Brain pericyte (primary cell): ENCODE data around the gene SP140.
"Not testable (repeated sequence)": the region's sequence is repeated elsewhere in the genome, so short reads cannot be mapped to it uniquely, and the experiment has no call there.

ENCODE experiments used
- DNase-seq: peaks from one replicate; pipeline ENCODE4 v3.0.0-alpha.2; 2012; ENCODE audit warnings: low read depth, low spot score

Gene SP140

DNA sequence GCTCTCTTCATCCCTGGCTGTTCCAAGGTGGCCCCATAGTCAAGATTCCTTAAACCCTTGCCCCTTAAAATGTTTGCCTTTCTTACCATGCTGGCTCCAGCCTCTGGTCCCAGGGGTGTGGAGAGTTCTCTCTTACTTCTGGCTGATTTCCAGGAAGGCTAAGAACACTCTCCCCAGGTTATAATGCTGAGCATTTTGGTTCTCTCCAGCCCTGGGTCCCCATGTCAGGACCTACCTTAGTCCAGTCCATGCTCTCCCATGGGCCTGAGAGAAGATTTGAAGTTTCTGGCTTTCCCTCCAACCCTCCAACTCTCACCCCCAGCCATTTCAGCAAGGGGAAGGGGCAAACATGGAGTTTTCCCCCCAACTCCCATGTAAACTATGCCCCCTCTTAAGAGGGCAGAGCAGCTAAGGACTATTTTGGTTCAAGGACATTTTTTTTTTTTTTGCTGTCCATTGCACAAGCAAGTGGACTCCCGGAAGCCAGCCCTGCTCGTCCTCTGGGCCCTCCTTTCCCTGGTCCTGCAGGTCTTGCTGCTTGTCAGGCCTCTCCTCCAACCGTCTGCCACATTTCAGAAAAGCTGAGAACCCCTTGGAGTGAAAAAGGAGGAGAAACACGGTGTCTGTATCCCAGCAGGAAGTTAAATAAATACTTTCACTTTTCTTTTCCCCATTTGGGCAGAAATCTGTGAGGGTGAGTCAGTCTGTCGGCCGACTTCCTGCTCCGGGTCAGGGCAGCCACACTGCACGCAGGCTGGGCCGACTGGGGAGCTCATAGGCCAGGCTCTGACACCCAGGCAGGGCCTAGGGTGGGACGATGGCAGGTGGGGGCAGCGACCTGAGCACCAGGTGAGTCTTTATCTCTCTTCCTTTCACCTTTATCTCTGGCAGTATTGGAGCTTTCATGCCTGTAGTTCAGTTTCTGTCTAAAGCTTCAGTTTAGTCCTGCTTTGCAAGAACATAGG is 101.2 kb downstream of the SP140 start, which contains the start of gene SP140L:
Gene SP140L (plus strand): TSS at position 741 of the 965 bp plus-strand sequence. CDS start 77 bp downstream, at position 818.
- peak; percentile 34 for DNase-seq

- no peak for DNase-seq
Measured at GRCh38 chr2:230327418-230328154, 102.0 kb downstream of the SP140 start.

DNA sequence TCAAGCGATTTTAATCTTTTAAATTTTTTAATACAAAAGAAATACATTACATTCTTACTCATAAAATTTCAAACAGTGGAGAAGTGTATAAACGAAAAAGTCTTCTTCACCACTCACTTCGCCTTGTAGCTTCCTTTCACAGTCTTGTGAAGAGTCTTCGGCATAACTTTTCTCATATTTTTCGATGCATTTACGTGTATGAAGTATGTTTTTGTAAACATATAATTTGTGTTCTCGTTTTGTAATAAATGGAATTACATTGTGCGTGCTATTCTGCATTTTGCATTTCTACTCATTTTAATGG is 102.6 kb downstream of the SP140 start:
- DNase-seq = no peak

DNA sequence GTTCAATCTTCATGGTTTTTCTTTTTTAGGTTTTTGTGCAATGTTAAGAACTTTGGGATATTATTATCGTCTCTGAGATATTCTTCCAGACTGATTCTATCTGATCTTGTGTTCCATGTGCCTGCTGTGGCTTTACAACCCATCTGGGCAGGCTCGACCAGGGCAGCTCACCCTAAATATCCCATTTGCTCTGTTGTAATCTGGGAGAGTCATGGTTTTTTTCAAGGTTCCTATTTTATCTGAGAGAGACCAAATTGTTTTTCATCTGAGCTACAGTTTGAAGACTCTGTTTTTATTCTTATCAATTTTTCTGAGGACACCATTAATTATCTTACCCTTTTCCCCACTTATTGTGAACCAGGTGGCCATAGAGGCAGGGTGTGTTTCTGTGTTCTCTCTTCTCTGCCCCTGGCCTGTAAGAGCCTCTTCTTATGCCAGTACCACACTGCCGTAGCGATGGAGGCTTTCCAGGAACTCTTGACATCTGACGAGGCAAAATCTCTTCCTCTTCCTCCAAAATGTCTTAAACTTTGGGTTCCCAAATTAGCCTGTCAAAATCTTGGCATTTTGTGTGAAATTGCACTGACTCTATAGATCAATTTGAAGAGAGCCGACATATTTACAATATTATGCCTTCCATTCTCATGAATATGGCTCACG is 104.5 kb downstream of the SP140 start:
- no peak for DNase-seq

GRCh38 chr2:230330725-230331124 is 105.2 kb downstream of the SP140 start:
- no peak for DNase-seq

- DNase-seq = no peak
Measured at GRCh38 chr2:230335461-230335863, 109.9 kb downstream of the SP140 start.

DNA sequence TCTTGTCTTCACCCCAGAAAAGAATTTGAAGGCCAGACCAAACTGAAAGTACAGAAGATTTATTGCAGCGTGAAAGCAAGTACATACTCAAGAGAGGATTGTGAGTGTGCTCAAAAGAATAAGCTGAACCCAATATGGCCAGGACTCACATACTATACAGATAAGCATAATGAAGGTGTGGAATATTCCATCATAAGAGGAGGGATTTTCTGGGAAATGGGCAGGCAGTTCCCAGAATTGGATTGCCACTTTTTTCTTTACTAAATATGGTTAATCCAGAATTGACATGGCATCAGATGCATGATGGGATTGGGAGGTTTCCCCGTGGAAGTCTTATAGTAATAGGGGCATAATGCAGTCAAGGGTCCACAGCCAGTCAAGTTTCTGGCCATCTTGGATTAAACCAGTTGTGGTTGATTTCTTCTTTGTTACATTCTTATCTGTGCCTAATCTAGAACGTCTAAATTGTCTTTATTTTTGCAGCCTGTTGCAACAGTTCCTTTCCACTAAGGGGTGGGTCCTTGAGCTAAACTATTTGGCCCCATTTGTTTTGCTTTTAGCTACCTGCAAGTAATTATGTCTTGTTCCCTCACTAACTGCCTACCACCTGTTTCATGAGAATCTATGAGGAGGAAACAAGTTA is 110.4 kb downstream of the SP140 start:
- no peak for DNase-seq

DNA sequence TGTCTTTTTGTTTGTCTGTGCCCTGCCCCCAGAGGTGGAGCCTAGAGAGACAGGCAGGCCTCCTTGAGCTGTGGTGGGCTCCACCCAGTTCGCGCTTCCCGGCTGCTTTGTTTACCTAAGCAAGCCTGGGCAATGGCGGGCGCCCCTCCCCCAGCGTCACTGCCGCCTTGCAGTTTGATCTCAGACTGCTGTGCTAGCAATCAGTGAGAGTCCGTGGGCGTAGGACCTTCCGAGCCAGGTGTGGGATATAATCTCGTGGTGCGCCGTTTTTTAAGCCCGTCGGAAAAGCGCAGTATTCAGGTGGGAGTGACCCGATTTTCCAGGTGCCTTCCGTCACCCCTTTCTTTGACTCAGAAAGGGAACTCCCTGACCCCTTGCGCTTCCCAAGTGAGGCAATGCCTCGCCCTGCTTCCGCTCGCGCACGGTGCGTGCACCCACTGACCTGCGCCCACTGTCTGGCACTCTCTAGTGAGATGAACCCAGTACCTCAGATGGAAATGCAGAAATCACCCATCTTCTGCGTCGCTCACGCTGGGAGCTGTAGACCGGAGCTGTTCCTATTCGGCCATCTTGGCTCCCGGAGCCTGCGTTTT is 116.5 kb downstream of the SP140 start:
- not testable (repeated sequence) for DNase-seq

- not testable (repeated sequence) for DNase-seq
Measured at GRCh38 chr2:230343041-230343624, 117.6 kb downstream of the SP140 start.

DNA sequence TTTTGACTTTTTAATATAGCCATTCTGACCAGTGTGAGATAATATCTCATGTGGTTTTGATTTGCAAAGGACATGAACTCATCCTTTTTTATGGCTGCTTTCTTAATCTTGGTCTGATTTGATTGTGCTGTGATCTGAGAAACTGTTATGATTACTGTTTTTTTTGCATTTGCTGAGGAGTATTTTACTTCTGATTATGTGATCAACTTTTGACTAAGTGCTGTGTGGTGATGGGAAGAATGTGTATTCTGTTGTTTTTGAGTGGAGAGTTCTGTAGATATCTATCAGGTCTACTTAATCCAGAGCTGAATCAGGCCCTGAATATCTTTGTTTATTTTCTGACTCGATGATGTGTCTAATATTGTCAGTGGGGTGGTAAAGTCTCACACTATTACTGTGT is 118.2 kb downstream of the SP140 start:
- no peak for DNase-seq

DNA sequence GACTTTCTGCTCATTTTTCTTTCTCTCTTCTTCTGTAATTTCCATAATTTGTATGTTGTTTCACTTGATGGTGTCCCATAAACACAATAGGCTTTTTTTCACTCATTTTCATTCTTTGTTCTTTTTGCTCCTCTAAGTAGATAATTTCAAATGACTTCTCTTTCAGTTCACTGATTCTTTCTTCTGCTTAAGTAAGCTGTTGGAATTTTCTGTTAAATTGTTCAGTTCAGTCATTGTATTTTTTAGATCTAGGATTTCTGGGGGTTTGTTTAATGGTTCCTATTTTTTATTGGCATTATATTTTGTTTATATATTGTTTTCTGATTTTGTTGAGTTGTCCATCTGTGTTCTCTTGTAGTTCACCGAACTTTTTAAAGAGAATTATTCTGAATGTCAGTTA is 120.9 kb downstream of the SP140 start:
- no peak for DNase-seq

- DNase-seq = no peak
Measured at GRCh38 chr2:230346921-230347533, 121.5 kb downstream of the SP140 start.

GRCh38 chr2:230347659-230348305 is 122.2 kb downstream of the SP140 start:
- no peak for DNase-seq

DNA sequence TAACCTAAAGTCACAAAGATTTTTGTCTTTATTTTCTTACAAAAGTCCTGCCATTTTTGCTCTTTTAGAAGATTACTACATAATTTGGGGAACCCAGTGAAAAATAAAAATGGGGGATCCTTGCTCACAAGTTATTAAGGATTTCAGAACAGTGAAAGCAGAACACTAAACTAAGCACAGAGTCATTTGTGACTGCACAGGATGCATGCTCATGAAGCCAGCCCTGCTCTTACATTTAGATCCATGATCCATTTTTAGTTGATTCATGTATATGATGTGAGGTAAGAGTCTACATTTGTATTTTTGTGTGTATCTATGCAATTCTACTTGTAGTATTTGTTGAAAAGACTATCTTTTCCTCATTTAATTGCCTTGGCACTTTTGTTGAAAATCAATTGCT is 123.3 kb downstream of the SP140 start:
- no peak for DNase-seq

DNA sequence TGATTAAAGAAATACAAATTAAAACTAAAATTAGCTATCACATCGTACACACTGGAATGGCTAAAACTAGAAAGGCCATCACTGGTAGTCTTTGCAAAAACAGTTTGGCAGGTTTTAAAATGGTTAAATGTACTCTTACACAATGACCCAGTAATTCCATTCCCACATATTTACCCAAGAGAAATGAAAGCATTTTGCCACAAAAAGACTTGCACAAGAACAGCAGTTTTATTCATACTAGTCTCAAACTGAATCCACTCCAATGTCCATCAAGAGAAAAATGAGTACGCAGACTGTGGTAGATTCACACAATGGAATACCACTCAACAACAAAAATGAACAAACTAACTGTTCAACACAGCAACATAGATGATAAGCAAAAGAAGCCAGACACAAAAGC is 130.5 kb downstream of the SP140 start:
- DNase-seq = no peak

DNA sequence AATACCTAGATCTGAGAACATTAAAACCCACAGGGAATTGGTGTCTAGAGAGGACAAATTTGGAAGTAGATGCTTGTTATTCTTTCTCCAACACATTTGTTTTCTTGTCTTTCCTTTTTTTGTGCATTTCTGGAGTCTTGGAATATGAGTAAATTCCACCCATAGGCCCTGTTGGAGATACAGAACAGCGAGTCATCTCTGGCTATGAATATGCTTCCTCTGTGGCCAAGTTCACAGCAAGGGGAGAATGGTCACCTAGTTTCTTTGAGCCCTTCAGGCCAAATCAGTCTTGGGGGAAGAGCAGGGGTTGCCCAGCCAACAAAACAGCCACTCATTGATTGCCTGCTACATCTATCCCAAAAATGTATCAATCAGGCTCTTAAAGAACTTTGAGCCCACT is 132.8 kb downstream of the SP140 start:
- no peak for DNase-seq

DNA sequence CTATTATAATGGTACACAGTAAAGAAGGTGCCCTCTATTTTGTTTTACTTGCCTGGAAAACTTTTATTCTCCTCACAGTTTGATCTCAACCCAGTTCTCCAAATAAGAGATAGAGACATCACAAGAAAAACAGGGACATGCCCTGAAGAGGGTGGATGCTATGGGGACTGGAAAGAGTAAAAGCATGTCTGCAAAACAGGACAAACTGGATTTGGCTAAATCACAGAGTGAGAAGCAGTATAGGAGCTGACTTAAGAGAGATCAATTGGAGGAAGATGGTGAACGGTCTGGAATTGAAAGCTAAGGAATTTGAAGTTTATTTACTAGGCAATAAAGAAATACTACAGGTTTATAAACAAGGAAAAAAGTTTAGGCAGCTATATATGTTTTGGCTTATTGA is 134.5 kb downstream of the SP140 start:
- DNase-seq = no peak

- DNase-seq = no peak
Measured at GRCh38 chr2:230362030-230362691, 136.6 kb downstream of the SP140 start.
